Neural cell (in vitro differentiated cells): ENCODE measurements around the gene NEURL1. TPM values are rescaled to one million over a fixed set of nuclear protein-coding genes. Genes with fewer than 3 reads are reported as not detected.

Experiments used
- H2AFZ ChIP-seq: fragments of 200-600, 300-800 bp; sonication (generic), shearing (Covaris generic); 2 replicates; pipeline ENCODE4 v1.6.0; 2014; ENCODE audit warnings: low read depth, mild to moderate bottlenecking, antibody characterized with exemption, low read length, moderate library complexity
- H3F3A ChIP-seq: fragments of 200-600 bp; shearing (Covaris generic); 2 replicates; pipeline ENCODE4 v1.6.1; 2016; ENCODE audit warnings: mild to moderate bottlenecking, moderate library complexity, mixed read lengths, antibody characterized with exemption, low read length; ENCODE audit not compliant: insufficient read depth, poor library complexity, severe bottlenecking
- H3K27ac ChIP-seq: fragments of 200-600, 300-800 bp; sonication (generic), shearing (Covaris generic); 2 replicates; pipeline ENCODE4 v1.5.1; 2014; ENCODE audit warnings: mild to moderate bottlenecking, low read length, moderate library complexity
- H3K27me3 ChIP-seq: fragments of 300-800, 200-600 bp; sonication (generic), shearing (Covaris generic); 2 replicates; pipeline ENCODE4 v1.6.0; 2014; ENCODE audit warnings: mild to moderate bottlenecking, low read depth, low read length, moderate library complexity; ENCODE audit not compliant: insufficient read depth
- H3K36me3 ChIP-seq: fragments of 300-800, 200-600 bp; sonication (generic), shearing (Covaris generic); 2 replicates; pipeline ENCODE4 v1.5.1; 2014; ENCODE audit warnings: mild to moderate bottlenecking, antibody characterized with exemption, low read length, moderate library complexity; ENCODE audit not compliant: insufficient read depth
- H3K4me2 ChIP-seq: fragments of 300-800, 200-600 bp; sonication (generic), shearing (Covaris generic); 2 replicates; pipeline ENCODE4 v1.6.0; 2014; ENCODE audit warnings: mild to moderate bottlenecking, low read length
- H3K4me3 ChIP-seq: fragments of 300-800, 200-600 bp; sonication (generic), shearing (Covaris generic); 2 replicates; pipeline ENCODE4 v1.5.1; 2014; ENCODE audit warnings: mild to moderate bottlenecking, low read length, moderate library complexity
- H3K79me2 ChIP-seq: fragments of 200-600 bp; shearing (Covaris generic); replicated peaks from 2 replicates; pipeline ENCODE4 v1.6.0; 2014; ENCODE audit warnings: mild to moderate bottlenecking, low read length, moderate library complexity; ENCODE audit not compliant: insufficient read depth
- H3K9ac ChIP-seq: fragments of 300-800, 200-600 bp; sonication (generic), shearing (Covaris generic); 2 replicates; pipeline ENCODE4 v1.6.1; 2016; ENCODE audit warnings: mild to moderate bottlenecking, low read length, mixed read lengths
- H3K9me2 ChIP-seq: fragments of 200-600 bp; shearing (Covaris generic); 2 replicates; pipeline ENCODE4 v1.6.1; 2016; ENCODE audit warnings: mild to moderate bottlenecking, low read length, mixed read lengths; ENCODE audit not compliant: insufficient read depth
- H3K9me3 ChIP-seq: fragments of 200-600, 300-800 bp; sonication (generic), shearing (Covaris generic); 2 replicates; pipeline ENCODE4 v1.6.1; 2016; ENCODE audit warnings: mild to moderate bottlenecking, mixed run types, low read length, moderate library complexity, mixed read lengths
- H4K20me1 ChIP-seq: fragments of 200-600 bp; shearing (Covaris generic); 2 replicates; pipeline ENCODE4 v1.6.1; 2016; ENCODE audit warnings: mild to moderate bottlenecking, mixed run types; ENCODE audit not compliant: insufficient read depth
- EZH2 ChIP-seq: fragments of 200-600, 300-800 bp; shearing (Covaris generic), sonication (generic); IDR thresholded peaks from 2 replicates; pipeline ENCODE4 v1.6.1; 2014; ENCODE audit warnings: antibody characterized with exemption, low read length, borderline replicate concordance, mild to moderate bottlenecking; ENCODE audit not compliant: insufficient read depth, poor library complexity, severe bottlenecking
- MXI1 ChIP-seq: fragments of 450-650 bp; conservative IDR thresholded peaks from 2 replicates; pipeline ENCODE4 v1.6.1; 2014; ENCODE audit warnings: antibody characterized with exemption, mild to moderate bottlenecking; ENCODE audit not compliant: poor library complexity, severe bottlenecking
- POLR2AphosphoS5 ChIP-seq: IDR thresholded peaks from 2 replicates; pipeline ENCODE4 v1.6.1; 2012
- RAD21 ChIP-seq: fragments of 450-650 bp; conservative IDR thresholded peaks from 2 replicates; pipeline ENCODE4 v1.6.1; 2014; ENCODE audit warnings: antibody characterized with exemption, mild to moderate bottlenecking, moderate library complexity
- TAF1 ChIP-seq: IDR thresholded peaks from 2 replicates; pipeline ENCODE4 v1.6.1; 2012; ENCODE audit warnings: low read depth
- polyA plus RNA-seq: library from polyadenylated mRNA; depleted of rRNA; stranded (reverse); fragments of >200 nt; gene quantifications from 2 replicates; pipeline ENCODE4 v1.2.3, GENCODE V29; 2014
- TF ChIP-seq, protein P1 (sequence below): IDR thresholded peaks from 2 replicates; pipeline ENCODE4 v1.6.1; 2012; ENCODE audit warnings: borderline replicate concordance
- TF ChIP-seq, protein P2 (sequence below): fragments of 450-650 bp; IDR thresholded peaks from 2 replicates; pipeline ENCODE4 v1.5.1; 2014; ENCODE audit warnings: antibody characterized with exemption, mild to moderate bottlenecking, moderate library complexity; ENCODE audit not compliant: poor library complexity, severe bottlenecking

NEURL1 gene
- polyA plus RNA-seq, 1 donor from 2014 or later: 12.3 TPM

DNA sequence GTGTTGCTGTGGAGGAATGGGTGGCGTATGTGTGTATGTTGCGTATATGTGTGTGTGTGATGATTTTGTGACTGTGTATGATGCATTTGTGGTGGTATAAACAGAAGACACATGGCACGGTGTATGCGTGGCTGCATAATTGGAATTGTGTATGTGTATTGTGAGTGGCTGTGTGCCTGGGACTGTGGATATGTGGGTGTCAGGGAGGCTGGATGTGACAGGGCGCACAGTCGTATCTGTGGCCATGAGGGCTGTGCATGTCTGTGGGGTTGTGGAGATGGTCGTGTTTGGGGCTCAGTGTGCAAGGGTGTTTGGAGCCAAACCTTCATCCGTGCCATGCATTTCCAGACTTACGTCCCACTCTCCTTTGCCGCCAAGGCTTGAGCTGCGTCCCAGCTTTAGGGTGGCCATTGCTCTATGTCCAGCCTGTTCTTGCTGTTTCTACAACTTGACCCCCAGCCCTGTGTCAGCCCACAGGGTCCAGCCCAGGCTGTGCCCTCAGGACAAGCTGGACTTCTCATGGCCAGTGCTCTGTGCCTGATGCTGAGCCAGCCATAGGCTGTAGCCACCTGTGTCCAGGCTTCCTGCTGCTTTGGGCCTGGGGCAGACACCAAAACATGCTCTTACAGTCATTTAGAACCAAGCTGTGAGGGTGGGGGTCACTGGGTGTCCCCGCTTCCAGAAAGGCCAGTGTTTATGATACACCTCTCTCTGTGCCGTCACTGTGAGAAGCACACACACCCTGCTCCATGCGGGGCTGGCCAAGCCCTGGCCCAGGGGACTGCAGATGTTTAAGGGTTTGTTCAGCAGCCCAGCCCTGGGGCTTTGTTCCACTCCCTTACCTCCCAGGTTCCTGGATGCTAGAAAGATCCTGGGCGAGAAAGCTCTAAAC is 127.6 kb downstream of the NEURL1 start:
- Histone ChIP-seq H3F3A (no peaks in the 10 kb centered on the region), H3K9ac (no peak overlapping the region), H3K27me3 (no peaks in the 10 kb centered on the region), H3K9me3 (no peaks in the 10 kb centered on the region), H2AFZ (no peak overlapping the region), H3K27ac (no peak overlapping the region), H3K4me3 (no peak overlapping the region), H3K9me2 (no peaks in the 10 kb centered on the region), H3K36me3 (no peaks in the 10 kb centered on the region), H3K79me2 (no peaks in the 10 kb centered on the region), H3K4me2 (no peak overlapping the region), H4K20me1 (no peaks in the 10 kb centered on the region)
- TF ChIP-seq, protein P1, sequence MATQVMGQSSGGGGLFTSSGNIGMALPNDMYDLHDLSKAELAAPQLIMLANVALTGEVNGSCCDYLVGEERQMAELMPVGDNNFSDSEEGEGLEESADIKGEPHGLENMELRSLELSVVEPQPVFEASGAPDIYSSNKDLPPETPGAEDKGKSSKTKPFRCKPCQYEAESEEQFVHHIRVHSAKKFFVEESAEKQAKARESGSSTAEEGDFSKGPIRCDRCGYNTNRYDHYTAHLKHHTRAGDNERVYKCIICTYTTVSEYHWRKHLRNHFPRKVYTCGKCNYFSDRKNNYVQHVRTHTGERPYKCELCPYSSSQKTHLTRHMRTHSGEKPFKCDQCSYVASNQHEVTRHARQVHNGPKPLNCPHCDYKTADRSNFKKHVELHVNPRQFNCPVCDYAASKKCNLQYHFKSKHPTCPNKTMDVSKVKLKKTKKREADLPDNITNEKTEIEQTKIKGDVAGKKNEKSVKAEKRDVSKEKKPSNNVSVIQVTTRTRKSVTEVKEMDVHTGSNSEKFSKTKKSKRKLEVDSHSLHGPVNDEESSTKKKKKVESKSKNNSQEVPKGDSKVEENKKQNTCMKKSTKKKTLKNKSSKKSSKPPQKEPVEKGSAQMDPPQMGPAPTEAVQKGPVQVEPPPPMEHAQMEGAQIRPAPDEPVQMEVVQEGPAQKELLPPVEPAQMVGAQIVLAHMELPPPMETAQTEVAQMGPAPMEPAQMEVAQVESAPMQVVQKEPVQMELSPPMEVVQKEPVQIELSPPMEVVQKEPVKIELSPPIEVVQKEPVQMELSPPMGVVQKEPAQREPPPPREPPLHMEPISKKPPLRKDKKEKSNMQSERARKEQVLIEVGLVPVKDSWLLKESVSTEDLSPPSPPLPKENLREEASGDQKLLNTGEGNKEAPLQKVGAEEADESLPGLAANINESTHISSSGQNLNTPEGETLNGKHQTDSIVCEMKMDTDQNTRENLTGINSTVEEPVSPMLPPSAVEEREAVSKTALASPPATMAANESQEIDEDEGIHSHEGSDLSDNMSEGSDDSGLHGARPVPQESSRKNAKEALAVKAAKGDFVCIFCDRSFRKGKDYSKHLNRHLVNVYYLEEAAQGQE: no peak
- TF ChIP-seq TAF1: no peak
- TF ChIP-seq MXI1: no peak
- TF ChIP-seq EZH2: no peak
- TF ChIP-seq RAD21: no peak

GRCh38 chr10:103621783-103622125 is 128.2 kb downstream of the NEURL1 start:
- H3K9ac ChIP-seq: no peak overlapping the region
- no peaks in the 10 kb centered on the region for H3K36me3 ChIP-seq
- TF ChIP-seq, protein P1: no peak
- TF ChIP-seq POLR2AphosphoS5: no peak
- TF ChIP-seq, protein P2, sequence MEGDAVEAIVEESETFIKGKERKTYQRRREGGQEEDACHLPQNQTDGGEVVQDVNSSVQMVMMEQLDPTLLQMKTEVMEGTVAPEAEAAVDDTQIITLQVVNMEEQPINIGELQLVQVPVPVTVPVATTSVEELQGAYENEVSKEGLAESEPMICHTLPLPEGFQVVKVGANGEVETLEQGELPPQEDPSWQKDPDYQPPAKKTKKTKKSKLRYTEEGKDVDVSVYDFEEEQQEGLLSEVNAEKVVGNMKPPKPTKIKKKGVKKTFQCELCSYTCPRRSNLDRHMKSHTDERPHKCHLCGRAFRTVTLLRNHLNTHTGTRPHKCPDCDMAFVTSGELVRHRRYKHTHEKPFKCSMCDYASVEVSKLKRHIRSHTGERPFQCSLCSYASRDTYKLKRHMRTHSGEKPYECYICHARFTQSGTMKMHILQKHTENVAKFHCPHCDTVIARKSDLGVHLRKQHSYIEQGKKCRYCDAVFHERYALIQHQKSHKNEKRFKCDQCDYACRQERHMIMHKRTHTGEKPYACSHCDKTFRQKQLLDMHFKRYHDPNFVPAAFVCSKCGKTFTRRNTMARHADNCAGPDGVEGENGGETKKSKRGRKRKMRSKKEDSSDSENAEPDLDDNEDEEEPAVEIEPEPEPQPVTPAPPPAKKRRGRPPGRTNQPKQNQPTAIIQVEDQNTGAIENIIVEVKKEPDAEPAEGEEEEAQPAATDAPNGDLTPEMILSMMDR: no peak
- H3K79me2 ChIP-seq: no peaks in the 10 kb centered on the region
- H3K9me3 ChIP-seq: no peaks in the 10 kb centered on the region
- no peak overlapping the region for H3K4me2 ChIP-seq
- H2AFZ ChIP-seq: no peak overlapping the region
- H3K27me3 ChIP-seq: no peaks in the 10 kb centered on the region
- H3K27ac ChIP-seq: no peak overlapping the region
- no peaks in the 10 kb centered on the region for H3K9me2 ChIP-seq
- no peak overlapping the region for H3K4me3 ChIP-seq
- H4K20me1 ChIP-seq: no peaks in the 10 kb centered on the region
- H3F3A ChIP-seq: no peaks in the 10 kb centered on the region
